Fibroblast of lung (primary cell): Measurements from ENCODE around the gene ZKSCAN1.

Source experiments
- EZH2 ChIP-seq: IDR thresholded peaks from 2 replicates; pipeline ENCODE4 v1.5.1; 2012; ENCODE audit warnings: low read length, control low read depth, mild to moderate bottlenecking; ENCODE audit errors: missing control alignments
- TF ChIP-seq, protein P1 (sequence below), 2 donors: IDR thresholded peaks in 1 of 2; conservative IDR thresholded peaks in 1 of 2; 1 replicate in 1 of 2; 2 replicates in 1 of 2; pipeline ENCODE4 v1.5.1; 2011 to 2012; ENCODE audit warnings: low read length in 2 of 2, control low read depth in 1 of 2, inconsistent platforms in 1 of 2, low read depth in 1 of 2, mild to moderate bottlenecking in 1 of 2

DNA sequence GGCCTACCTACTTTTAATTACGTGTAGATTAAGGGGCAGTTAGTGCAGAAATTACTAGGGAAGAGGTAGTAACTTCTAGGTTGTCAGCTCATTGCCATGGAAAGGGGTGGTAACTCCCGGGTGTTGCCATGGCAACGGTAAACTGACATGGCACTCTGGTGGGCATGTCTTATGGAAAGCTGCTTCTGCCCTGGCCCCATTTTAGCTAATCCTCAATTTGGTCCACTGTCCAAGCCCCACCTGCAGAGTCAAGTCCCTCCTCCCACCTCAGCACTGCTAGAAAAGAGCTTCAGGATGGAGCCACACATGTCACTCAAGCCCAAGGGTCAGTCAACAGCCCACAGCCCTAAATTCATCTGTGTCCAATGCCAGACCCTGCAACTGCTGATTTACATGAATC, 7.5 kb upstream of the ZKSCAN1 start:
- TF ChIP-seq EZH2 = no peak
- TF ChIP-seq, protein P1, sequence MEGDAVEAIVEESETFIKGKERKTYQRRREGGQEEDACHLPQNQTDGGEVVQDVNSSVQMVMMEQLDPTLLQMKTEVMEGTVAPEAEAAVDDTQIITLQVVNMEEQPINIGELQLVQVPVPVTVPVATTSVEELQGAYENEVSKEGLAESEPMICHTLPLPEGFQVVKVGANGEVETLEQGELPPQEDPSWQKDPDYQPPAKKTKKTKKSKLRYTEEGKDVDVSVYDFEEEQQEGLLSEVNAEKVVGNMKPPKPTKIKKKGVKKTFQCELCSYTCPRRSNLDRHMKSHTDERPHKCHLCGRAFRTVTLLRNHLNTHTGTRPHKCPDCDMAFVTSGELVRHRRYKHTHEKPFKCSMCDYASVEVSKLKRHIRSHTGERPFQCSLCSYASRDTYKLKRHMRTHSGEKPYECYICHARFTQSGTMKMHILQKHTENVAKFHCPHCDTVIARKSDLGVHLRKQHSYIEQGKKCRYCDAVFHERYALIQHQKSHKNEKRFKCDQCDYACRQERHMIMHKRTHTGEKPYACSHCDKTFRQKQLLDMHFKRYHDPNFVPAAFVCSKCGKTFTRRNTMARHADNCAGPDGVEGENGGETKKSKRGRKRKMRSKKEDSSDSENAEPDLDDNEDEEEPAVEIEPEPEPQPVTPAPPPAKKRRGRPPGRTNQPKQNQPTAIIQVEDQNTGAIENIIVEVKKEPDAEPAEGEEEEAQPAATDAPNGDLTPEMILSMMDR (conservative IDR thresholded peaks at IDR 0.05 in 1 of 2, IDR thresholded peaks at IDR 0.05 in 1 of 2; ENCODE audit: low read depth in 1 of 2, low read length in 2 of 2) = no peak
